ENCODE results near the gene CDA.
A peak's percentile ranks its signal among the peaks of the same experiment; 100 is the strongest.

CDA gene

DNA sequence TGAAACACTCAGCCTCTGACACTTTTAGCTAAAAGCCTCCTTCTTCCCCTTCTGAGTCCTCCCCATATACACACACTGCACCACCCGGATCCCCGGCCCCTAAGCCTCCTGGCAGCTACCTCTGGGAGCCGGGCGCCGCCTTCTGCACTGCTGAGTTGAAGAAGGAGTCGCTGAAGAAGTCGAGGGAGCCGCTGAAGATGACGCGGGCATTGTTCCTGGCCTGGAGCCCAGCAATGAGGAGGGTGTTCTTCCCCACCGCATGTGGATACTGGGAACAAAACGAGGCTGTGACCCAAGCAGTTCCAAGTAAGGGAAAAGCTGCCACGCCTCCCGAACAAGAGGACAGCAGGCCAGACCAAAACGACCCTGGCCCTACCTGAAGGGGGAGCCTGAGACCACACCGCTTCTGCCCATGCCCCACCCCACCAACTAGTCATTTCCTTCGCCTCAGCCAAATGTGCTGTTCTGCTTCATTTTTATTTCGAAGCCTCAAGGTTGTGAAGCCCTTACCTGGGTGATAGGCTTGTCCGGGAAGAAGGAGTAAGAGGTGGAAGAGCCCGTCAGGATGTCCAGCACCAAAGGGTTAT lies 65.3 kb downstream of the CDA start:
- Histone ChIP-seq H3K27me3 (ENCODE audit: insufficient read depth, poor library complexity, severe bottlenecking) (no peaks in the 10 kb centered on the region), H3K9me3 (ENCODE audit: severe bottlenecking) (no peaks in the 10 kb centered on the region), H3K27ac (ENCODE audit: poor library complexity, severe bottlenecking) (no peak overlapping the region), H3K4me1 (ENCODE audit: insufficient read depth, poor library complexity, severe bottlenecking) (no peaks in the 10 kb centered on the region), H3K36me3 (ENCODE audit: low read depth) (peaks cover 86% of the 10 kb centered on the region), H3K4me3 (ENCODE audit: severe bottlenecking) (no peak overlapping the region)
- ATAC-seq (ENCODE audit: low read depth) (no peak), DNase-seq (ENCODE audit: low spot score) (no peak)
- TF ChIP-seq, protein P1, sequence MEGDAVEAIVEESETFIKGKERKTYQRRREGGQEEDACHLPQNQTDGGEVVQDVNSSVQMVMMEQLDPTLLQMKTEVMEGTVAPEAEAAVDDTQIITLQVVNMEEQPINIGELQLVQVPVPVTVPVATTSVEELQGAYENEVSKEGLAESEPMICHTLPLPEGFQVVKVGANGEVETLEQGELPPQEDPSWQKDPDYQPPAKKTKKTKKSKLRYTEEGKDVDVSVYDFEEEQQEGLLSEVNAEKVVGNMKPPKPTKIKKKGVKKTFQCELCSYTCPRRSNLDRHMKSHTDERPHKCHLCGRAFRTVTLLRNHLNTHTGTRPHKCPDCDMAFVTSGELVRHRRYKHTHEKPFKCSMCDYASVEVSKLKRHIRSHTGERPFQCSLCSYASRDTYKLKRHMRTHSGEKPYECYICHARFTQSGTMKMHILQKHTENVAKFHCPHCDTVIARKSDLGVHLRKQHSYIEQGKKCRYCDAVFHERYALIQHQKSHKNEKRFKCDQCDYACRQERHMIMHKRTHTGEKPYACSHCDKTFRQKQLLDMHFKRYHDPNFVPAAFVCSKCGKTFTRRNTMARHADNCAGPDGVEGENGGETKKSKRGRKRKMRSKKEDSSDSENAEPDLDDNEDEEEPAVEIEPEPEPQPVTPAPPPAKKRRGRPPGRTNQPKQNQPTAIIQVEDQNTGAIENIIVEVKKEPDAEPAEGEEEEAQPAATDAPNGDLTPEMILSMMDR (IDR thresholded peaks at IDR 0.05; ENCODE audit: poor library complexity, severe bottlenecking): no peak

DNA sequence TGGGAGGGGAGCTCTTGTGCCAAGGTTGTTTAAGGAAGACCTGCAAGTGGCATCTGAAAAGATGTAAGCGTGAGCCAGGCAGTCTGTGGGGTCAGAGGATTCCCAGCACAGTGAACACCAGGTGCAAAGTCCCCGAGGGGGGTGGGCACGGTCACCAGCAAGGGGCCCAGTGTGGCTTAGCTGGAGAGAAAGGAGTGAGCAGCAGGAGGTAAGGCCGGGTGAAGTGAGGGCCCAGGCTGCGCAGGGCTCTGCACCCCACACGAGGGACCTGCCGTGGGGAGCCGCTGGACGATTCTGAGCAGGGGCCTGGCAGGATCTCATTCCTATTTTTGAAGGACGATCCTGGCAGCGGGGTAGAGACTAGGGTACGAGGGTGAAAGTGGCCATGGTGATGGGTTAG lies 68.1 kb downstream of the CDA start:
- Histone ChIP-seq H3K9me3 (ENCODE audit: severe bottlenecking) (no peaks in the 10 kb centered on the region), H3K4me3 (ENCODE audit: severe bottlenecking) (no peak overlapping the region), H3K27ac (ENCODE audit: poor library complexity, severe bottlenecking) (no peak overlapping the region), H3K27me3 (ENCODE audit: insufficient read depth, poor library complexity, severe bottlenecking) (no peaks in the 10 kb centered on the region), H3K36me3 (ENCODE audit: low read depth) (peaks cover 81% of the 10 kb centered on the region), H3K4me1 (ENCODE audit: insufficient read depth, poor library complexity, severe bottlenecking) (peaks cover 7% of the 10 kb centered on the region)
- DNase-seq (ENCODE audit: low spot score) (no peak), ATAC-seq (ENCODE audit: low read depth) (no peak)
- TF ChIP-seq, protein P1 (IDR thresholded peaks at IDR 0.05; ENCODE audit: poor library complexity, severe bottlenecking): no peak

DNA sequence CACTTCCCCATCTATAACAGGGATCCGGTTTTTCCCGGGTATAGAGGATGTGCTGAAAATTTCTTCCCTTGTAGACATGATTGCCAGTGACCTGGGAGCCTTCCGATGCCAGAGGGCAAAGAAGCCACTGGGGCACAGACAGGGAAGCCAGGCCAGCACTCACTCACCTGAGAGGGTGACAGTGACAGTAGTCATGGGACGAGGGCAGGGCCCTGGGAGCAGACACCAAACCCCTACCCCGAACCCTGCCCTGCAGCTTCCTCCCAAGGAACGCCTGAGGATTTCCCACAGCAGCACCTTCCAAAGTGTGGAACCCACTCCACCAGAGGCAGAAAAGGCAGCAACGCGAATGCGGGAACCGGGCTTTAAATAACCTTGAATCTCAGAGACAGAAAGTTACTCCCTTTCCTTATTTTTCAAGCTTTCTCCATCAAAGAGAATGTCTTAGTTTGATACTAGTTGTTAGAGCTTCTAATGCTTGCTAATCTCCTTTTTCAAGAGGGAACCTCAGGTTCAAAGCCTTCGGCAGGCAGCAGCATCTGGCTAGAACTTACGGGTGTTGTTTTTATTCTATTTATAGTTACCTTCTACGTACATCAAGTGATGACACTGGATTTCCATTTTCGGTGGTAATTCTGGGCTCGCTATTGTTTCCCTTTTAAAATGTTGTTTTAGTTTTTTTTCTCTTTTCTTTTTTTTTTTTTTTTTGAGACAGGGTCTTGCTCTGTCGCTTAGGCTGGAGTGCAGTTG lies 69.4 kb downstream of the CDA start:
- DNase-seq (ENCODE audit: low spot score) (no peak), ATAC-seq (ENCODE audit: low read depth) (no peak)
- Histone ChIP-seq H3K27ac (ENCODE audit: poor library complexity, severe bottlenecking) (no peak overlapping the region), H3K36me3 (ENCODE audit: low read depth) (peaks cover 68% of the 10 kb centered on the region), H3K4me1 (ENCODE audit: insufficient read depth, poor library complexity, severe bottlenecking) (peaks cover 7% of the 10 kb centered on the region), H3K4me3 (ENCODE audit: severe bottlenecking) (no peak overlapping the region), H3K9me3 (ENCODE audit: severe bottlenecking) (no peaks in the 10 kb centered on the region), H3K27me3 (ENCODE audit: insufficient read depth, poor library complexity, severe bottlenecking) (no peaks in the 10 kb centered on the region)
- TF ChIP-seq, protein P1 (IDR thresholded peaks at IDR 0.05; ENCODE audit: poor library complexity, severe bottlenecking): no peak

DNA sequence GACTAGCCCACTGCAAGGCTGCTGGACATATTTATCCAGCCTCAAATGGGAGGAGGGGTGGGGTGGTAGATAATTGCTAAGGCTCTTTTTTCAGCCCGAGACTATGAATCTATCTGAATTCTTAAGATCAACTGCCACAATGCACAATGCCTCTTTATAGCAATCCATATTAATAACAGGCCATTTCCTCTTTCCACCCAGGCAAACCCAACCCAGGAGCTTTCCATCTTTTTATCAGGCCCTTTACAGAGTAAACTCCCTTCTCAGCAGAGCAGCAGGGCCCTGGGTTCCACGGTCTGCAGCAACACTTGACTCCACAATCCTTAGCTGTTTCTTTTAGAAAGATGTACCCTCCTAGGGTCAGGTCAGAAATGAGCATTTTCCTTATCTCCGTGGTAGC lies 71.5 kb downstream of the CDA start:
- Histone ChIP-seq H3K4me3 (ENCODE audit: severe bottlenecking) (peak overlapping the region; percentile 58), H3K27me3 (ENCODE audit: insufficient read depth, poor library complexity, severe bottlenecking) (no peaks in the 10 kb centered on the region), H3K9me3 (ENCODE audit: severe bottlenecking) (no peaks in the 10 kb centered on the region), H3K4me1 (ENCODE audit: insufficient read depth, poor library complexity, severe bottlenecking) (peaks cover 7% of the 10 kb centered on the region), H3K36me3 (ENCODE audit: low read depth) (peaks cover 49% of the 10 kb centered on the region), H3K27ac (ENCODE audit: poor library complexity, severe bottlenecking) (peak overlapping the region; percentile 46)
- no peak for ATAC-seq (ENCODE audit: low read depth)
- TF ChIP-seq, protein P1 (IDR thresholded peaks at IDR 0.05; ENCODE audit: poor library complexity, severe bottlenecking): no peak
- no peak for DNase-seq (ENCODE audit: low spot score)

DNA sequence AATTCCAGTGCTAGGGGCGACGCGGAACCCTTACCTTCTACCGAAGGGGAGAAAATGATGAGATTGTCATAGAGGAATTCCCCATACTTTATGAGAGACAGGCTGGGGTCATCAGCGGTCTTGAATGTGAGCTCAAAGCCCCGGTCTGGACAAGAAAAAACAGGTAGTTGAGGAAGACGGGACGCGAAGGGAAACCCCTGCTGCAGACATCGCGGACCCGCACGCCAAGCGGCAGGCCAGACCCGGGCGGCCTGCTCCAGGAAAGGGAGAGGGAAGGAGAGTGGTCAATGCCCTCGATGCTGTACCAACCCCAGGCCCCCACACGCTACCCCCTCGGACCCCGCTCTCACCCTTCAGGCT lies 71.9 kb downstream of the CDA start:
- H3K27me3 ChIP-seq (ENCODE audit: insufficient read depth, poor library complexity, severe bottlenecking): no peaks in the 10 kb centered on the region
- peak overlapping the region; percentile 46 for H3K27ac ChIP-seq (ENCODE audit: poor library complexity, severe bottlenecking)
- DNase-seq (ENCODE audit: low spot score) (no peak), ATAC-seq (ENCODE audit: low read depth) (no peak)
- peaks cover 7% of the 10 kb centered on the region for H3K4me1 ChIP-seq (ENCODE audit: insufficient read depth, poor library complexity, severe bottlenecking)
- no peaks in the 10 kb centered on the region for H3K9me3 ChIP-seq (ENCODE audit: severe bottlenecking)
- TF ChIP-seq, protein P1 (IDR thresholded peaks at IDR 0.05; ENCODE audit: poor library complexity, severe bottlenecking): no peak
- peaks cover 45% of the 10 kb centered on the region for H3K36me3 ChIP-seq (ENCODE audit: low read depth)
- peak overlapping the region; percentile 58 for H3K4me3 ChIP-seq (ENCODE audit: severe bottlenecking)
